H9 (cell line): ENCODE measurements around the gene CCDC102B. TPM values are rescaled to one million over a fixed set of nuclear protein-coding genes. Genes with fewer than 3 reads are reported as not detected.

Experiments used
- DNase-seq: peaks from one replicate; pipeline ENCODE4 v3.0.0-alpha.2; 2017
- H2AFZ ChIP-seq: one replicate; pipeline ENCODE4 v1.6.1; 2013; ENCODE audit warnings: mild to moderate bottlenecking, low read length, control low read depth, moderate library complexity
- H2AK5ac ChIP-seq: 2 replicates; pipeline ENCODE4 v1.6.1; 2013; ENCODE audit warnings: low read length, control low read depth, mixed read lengths; ENCODE audit not compliant: insufficient read length
- H2BK120ac ChIP-seq: one replicate; pipeline ENCODE4 v1.6.1; 2013; ENCODE audit warnings: low read depth, mild to moderate bottlenecking, low read length, control low read depth, inconsistent platforms; ENCODE audit not compliant: poor library complexity, severe bottlenecking
- H2BK12ac ChIP-seq: 2 replicates; pipeline ENCODE4 v1.6.1; 2013; ENCODE audit warnings: low read length, control low read depth, mixed read lengths, low read depth; ENCODE audit not compliant: insufficient read length
- H2BK15ac ChIP-seq: 2 replicates; pipeline ENCODE4 v1.6.1; 2013; ENCODE audit warnings: low read depth, low read length, control low read depth
- H2BK20ac ChIP-seq: one replicate; pipeline ENCODE4 v1.6.1; 2013; ENCODE audit warnings: low read depth, mild to moderate bottlenecking, low read length, control low read depth, inconsistent platforms; ENCODE audit not compliant: poor library complexity, severe bottlenecking
- H2BK5ac ChIP-seq: 2 replicates; pipeline ENCODE4 v1.6.1; 2013; ENCODE audit warnings: low read length, control low read depth, mixed read lengths; ENCODE audit not compliant: insufficient read length
- H3K14ac ChIP-seq: 2 replicates; pipeline ENCODE4 v1.6.1; 2013; ENCODE audit warnings: low read length, control low read depth; ENCODE audit not compliant: insufficient read depth
- H3K18ac ChIP-seq: 2 replicates; pipeline ENCODE4 v1.6.1; 2013; ENCODE audit warnings: low read depth, mild to moderate bottlenecking, mixed read lengths, low read length, control low read depth; ENCODE audit not compliant: insufficient read length
- H3K23ac ChIP-seq: 2 replicates; pipeline ENCODE4 v1.6.1; 2013; ENCODE audit warnings: low read length, control low read depth, mixed read lengths, low read depth; ENCODE audit not compliant: insufficient read length
- H3K23me2 ChIP-seq: 2 replicates; pipeline ENCODE4 v1.6.1; 2013; ENCODE audit warnings: low read depth, mild to moderate bottlenecking, mixed read lengths, low read length, control low read depth; ENCODE audit not compliant: insufficient read length, poor library complexity, severe bottlenecking
- H3K27ac ChIP-seq: 2 replicates; pipeline ENCODE4 v1.5.1; 2013; ENCODE audit warnings: low read length, control low read depth, mixed read lengths, low read depth; ENCODE audit not compliant: insufficient read length
- H3K27me3 ChIP-seq: 2 replicates; pipeline ENCODE4 v1.6.1; 2013; ENCODE audit warnings: low read length, control low read depth, inconsistent platforms; ENCODE audit not compliant: insufficient read depth
- H3K4ac ChIP-seq: 2 replicates; pipeline ENCODE4 v1.6.1; 2013; ENCODE audit warnings: low read depth, mild to moderate bottlenecking, control low read depth, inconsistent platforms, low read length, moderate library complexity
- H3K4me1 ChIP-seq: 2 replicates; pipeline ENCODE4 v1.6.1; 2013; ENCODE audit warnings: low read length, control low read depth, inconsistent platforms; ENCODE audit not compliant: insufficient read depth
- H3K4me2 ChIP-seq: 2 replicates; pipeline ENCODE4 v1.6.1; 2013; ENCODE audit warnings: low read length, control low read depth, mixed read lengths; ENCODE audit not compliant: insufficient read length, insufficient read depth
- H3K56ac ChIP-seq: 2 replicates; pipeline ENCODE4 v1.6.1; 2013; ENCODE audit warnings: low read depth, mild to moderate bottlenecking, mixed read lengths, low read length, control low read depth; ENCODE audit not compliant: insufficient read length
- H3K79me1 ChIP-seq: 2 replicates; pipeline ENCODE4 v1.6.1; 2013; ENCODE audit warnings: low read depth, mild to moderate bottlenecking, moderate library complexity, low read length, control low read depth, inconsistent platforms; ENCODE audit not compliant: insufficient read depth, poor library complexity, severe bottlenecking
- H3K79me2 ChIP-seq: 2 replicates; pipeline ENCODE4 v1.6.1; 2013; ENCODE audit warnings: low read length, control low read depth, inconsistent platforms; ENCODE audit not compliant: insufficient read depth
- H3K9ac ChIP-seq: 2 replicates; pipeline ENCODE4 v1.6.1; 2013; ENCODE audit warnings: low read length, control low read depth, mixed read lengths; ENCODE audit not compliant: insufficient read length; ENCODE audit errors: extremely low read depth
- H3K9me3 ChIP-seq: one replicate; pipeline ENCODE4 v1.6.1; 2013; ENCODE audit warnings: low read depth, low read length, inconsistent platforms; ENCODE audit not compliant: control insufficient read depth
- H3T11ph ChIP-seq: one replicate; pipeline ENCODE4 v1.6.1; 2013; ENCODE audit warnings: mild to moderate bottlenecking, low read length, control low read depth, inconsistent platforms
- H4K20me1 ChIP-seq: one replicate; pipeline ENCODE4 v1.6.1; 2013; ENCODE audit not compliant: control insufficient read depth, insufficient read length, insufficient read depth
- H4K5ac ChIP-seq: 2 replicates; pipeline ENCODE4 v1.6.1; 2013; ENCODE audit warnings: low read depth, mild to moderate bottlenecking, mixed read lengths, low read length, control low read depth; ENCODE audit not compliant: insufficient read length
- H4K8ac ChIP-seq: replicated peaks from 2 replicates; pipeline ENCODE4 v1.6.1; 2013; ENCODE audit warnings: low read length, control low read depth, mixed read lengths, low read depth; ENCODE audit not compliant: insufficient read length
- H4K91ac ChIP-seq: 2 replicates; pipeline ENCODE4 v1.6.1; 2013; ENCODE audit warnings: low read depth, mild to moderate bottlenecking, moderate library complexity, mixed read lengths, low read length, control low read depth; ENCODE audit not compliant: insufficient read length
- H3K27ac Mint-ChIP-seq, 3 experiments: 2 replicates in 2 of 3; 3 replicates in 1 of 3; pipeline ENCODE4 v1.8.0; 2020 to 2021; ENCODE audit warnings: mixed read lengths in 3 of 3, mild to moderate bottlenecking in 1 of 3, moderate library complexity in 1 of 3
- H3K27me3 Mint-ChIP-seq: 2 replicates; pipeline ENCODE4 v1.8.0; 2021; ENCODE audit warnings: low read depth, mild to moderate bottlenecking, moderate library complexity, mixed read lengths
- H3K36me3 Mint-ChIP-seq, 3 experiments: 2 replicates in 2 of 3; 3 replicates in 1 of 3; pipeline ENCODE4 v1.8.0; 2020 to 2021; ENCODE audit warnings: low read depth in 3 of 3, mixed read lengths in 3 of 3; ENCODE audit not compliant: insufficient read depth in 1 of 3
- H3K4me1 Mint-ChIP-seq, 2 experiments: 2 replicates each; pipeline ENCODE4 v1.8.0; 2020; ENCODE audit warnings: mixed read lengths in 2 of 2
- H3K4me3 Mint-ChIP-seq, 2 experiments: 2 replicates in 1 of 2; 3 replicates in 1 of 2; pipeline ENCODE4 v1.8.0; 2020 to 2021; ENCODE audit warnings: mild to moderate bottlenecking in 2 of 2, mixed read lengths in 2 of 2, moderate library complexity in 1 of 2
- H3K9me3 Mint-ChIP-seq, 2 experiments: 2 replicates in 1 of 2; 3 replicates in 1 of 2; pipeline ENCODE4 v1.8.0; 2020; ENCODE audit warnings: mild to moderate bottlenecking in 2 of 2, mixed read lengths in 2 of 2, moderate library complexity in 1 of 2
- CTCF ChIP-seq: fragments of 200-600 bp; sonication (generic); conservative IDR thresholded peaks from 3 replicates; pipeline ENCODE4 v1.8.0; 2021; ENCODE audit warnings: antibody characterized with exemption, mild to moderate bottlenecking
- WGBS: extraction: QIAGEN DNeasy Blood & Tissue Kit; methylation state at CpG from one replicate; pipeline ENCODE4 v1.1.7; 2013; ENCODE audit warnings: missing lambda C conversion rate, low lambda C conversion rate, mixed read lengths; ENCODE audit not compliant: insufficient read length; ENCODE audit errors: extremely low coverage; 5-methylcytosine and 5-hydroxymethylcytosine counted together
- total RNA-seq: library from RNA; stranded (reverse); gene quantifications from 2 replicates; pipeline ENCODE4 v1.2.1, GENCODE V29; 2021

The CCDC102B gene
- total RNA-seq, 1 experiment from 2014 or later = 1.2 TPM

- H3K18ac ChIP-seq = no peak overlapping the region
- H3K9me3 Mint-ChIP-seq = no peaks in the 10 kb centered on the region
- no peak overlapping the region for H4K5ac ChIP-seq
- no peak overlapping the region for H3K14ac ChIP-seq
- no peaks in the 10 kb centered on the region for H4K20me1 ChIP-seq
- H3K23ac ChIP-seq = no peak overlapping the region
- no peaks in the 10 kb centered on the region for H3K9me3 ChIP-seq
- H2BK20ac ChIP-seq = no peak overlapping the region
- H4K8ac ChIP-seq = no peak overlapping the region
- H3K4me1 ChIP-seq = no peaks in the 10 kb centered on the region
- no peak overlapping the region for H2AFZ ChIP-seq
- H3K27me3 Mint-ChIP-seq = no peaks in the 10 kb centered on the region
- no peak overlapping the region for H3K4me3 Mint-ChIP-seq
- H3K27me3 ChIP-seq = no peaks in the 10 kb centered on the region
- H3K27ac Mint-ChIP-seq = no peak overlapping the region
- H3K27ac ChIP-seq = no peak overlapping the region
- H3K23me2 ChIP-seq = no peaks in the 10 kb centered on the region
- no peak overlapping the region for H3K4me2 ChIP-seq
- no peak for TF ChIP-seq CTCF
- no peak overlapping the region for H2AK5ac ChIP-seq
- DNase-seq = no peak
- H3K56ac ChIP-seq = no peak overlapping the region
- H3K79me1 ChIP-seq = no peaks in the 10 kb centered on the region
- H3K4ac ChIP-seq = no peak overlapping the region
- H2BK12ac ChIP-seq = no peak overlapping the region
- H3K9ac ChIP-seq = no peak overlapping the region
- H3K4me1 Mint-ChIP-seq = no peaks in the 10 kb centered on the region
- no peaks in the 10 kb centered on the region for H3K79me2 ChIP-seq
- no peak overlapping the region for H2BK5ac ChIP-seq
- no peaks in the 10 kb centered on the region for H3K36me3 Mint-ChIP-seq
- H2BK15ac ChIP-seq = no peak overlapping the region
- no peak overlapping the region for H2BK120ac ChIP-seq
- no peak overlapping the region for H3T11ph ChIP-seq
- no CpG with 5 or more reads among the region's 2 CpGs for WGBS
- no peak overlapping the region for H4K91ac ChIP-seq
Observed at GRCh38 chr18:68830256-68831045, 32.6 kb downstream of the CCDC102B start.
